Liver (tissue), 9 donors: ENCODE measurements around the gene SP4. TPM values are rescaled to one million over a fixed set of nuclear protein-coding genes. Genes with fewer than 3 reads are reported as not detected.

Source experiments
- DNase-seq: peaks from one replicate; pipeline ENCODE4 v3.0.0-alpha.2; 2017; ENCODE audit warnings: low spot score
- H3K27ac ChIP-seq, 2 donors: one replicate each; pipeline ENCODE4 v1.7.0; 2013; ENCODE audit warnings: inconsistent platforms in 2 of 2, low read length in 2 of 2, control low read depth in 1 of 2, low read depth in 1 of 2, mild to moderate bottlenecking in 1 of 2
- H3K27me3 ChIP-seq, 4 donors: one replicate each; pipeline versions ENCODE4 v1.6.1 to v1.7.0; 2013; ENCODE audit warnings: low read length in 3 of 4, inconsistent platforms in 1 of 4, mild to moderate bottlenecking in 1 of 4, moderate library complexity in 1 of 4; ENCODE audit not compliant: control insufficient read depth in 4 of 4, insufficient read depth in 4 of 4
- H3K36me3 ChIP-seq, 4 donors: one replicate each; pipeline versions ENCODE4 v1.6.1 to v1.7.0; 2013; ENCODE audit warnings: low read length in 3 of 4, mild to moderate bottlenecking in 3 of 4, low read depth in 1 of 4, moderate library complexity in 1 of 4; ENCODE audit not compliant: control insufficient read depth in 4 of 4, insufficient read depth in 3 of 4
- H3K4me1 ChIP-seq, 4 donors: one replicate each; pipeline versions ENCODE4 v1.6.1 to v1.7.0; 2013; ENCODE audit warnings: low read length in 3 of 4, mild to moderate bottlenecking in 3 of 4, moderate library complexity in 1 of 4; ENCODE audit not compliant: control insufficient read depth in 4 of 4, insufficient read depth in 4 of 4
- H3K4me3 ChIP-seq, 3 donors: one replicate each; pipeline versions ENCODE4 v1.6.1 to v1.7.0; 2013; ENCODE audit warnings: low read length in 3 of 3, control low read depth in 1 of 3, low read depth in 1 of 3, mild to moderate bottlenecking in 1 of 3
- H3K9ac ChIP-seq, 2 donors: one replicate each; pipeline ENCODE4 v1.7.0; 2013; ENCODE audit warnings: low read length in 2 of 2, mild to moderate bottlenecking in 2 of 2, moderate library complexity in 2 of 2, control low read depth in 1 of 2, low read depth in 1 of 2
- H3K9me3 ChIP-seq, 4 donors: one replicate each; pipeline versions ENCODE4 v1.6.1 to v1.7.0; 2013; ENCODE audit warnings: low read length in 3 of 4; ENCODE audit not compliant: control insufficient read depth in 4 of 4
- ATF3 ChIP-seq: IDR thresholded peaks from 2 replicates; pipeline ENCODE4 v1.6.1; 2016; ENCODE audit warnings: antibody characterized with exemption
- CTCF ChIP-seq: fragments of 150-350 bp; IDR thresholded peaks from 2 replicates; pipeline ENCODE4 v1.5.1; 2017; ENCODE audit warnings: improper control_type of control experiment, low read depth, low read length; ENCODE audit not compliant: missing input control
- EGR1 ChIP-seq, 2 donors: IDR thresholded peaks; 2 replicates each; pipeline ENCODE4 v1.6.1; 2016 to 2018; ENCODE audit warnings: antibody characterized with exemption in 2 of 2, low read depth in 2 of 2
- FOXA1 ChIP-seq: IDR thresholded peaks from 2 replicates; pipeline ENCODE4 v1.6.1; 2016; ENCODE audit warnings: antibody characterized with exemption
- FOXA2 ChIP-seq: IDR thresholded peaks from 2 replicates; pipeline ENCODE4 v1.6.1; 2016; ENCODE audit warnings: antibody characterized with exemption
- GABPA ChIP-seq, 2 donors: IDR thresholded peaks in 1 of 2; conservative IDR thresholded peaks in 1 of 2; 2 replicates each; pipeline ENCODE4 v1.6.1; 2016; ENCODE audit warnings: antibody characterized with exemption in 2 of 2, mild to moderate bottlenecking in 1 of 2, moderate library complexity in 1 of 2
- JUND ChIP-seq, 2 donors: IDR thresholded peaks; 2 replicates each; pipeline ENCODE4 v1.6.1; 2016; ENCODE audit warnings: antibody characterized with exemption in 2 of 2
- MAX ChIP-seq: IDR thresholded peaks from 2 replicates; pipeline ENCODE4 v1.6.1; 2016; ENCODE audit warnings: antibody characterized with exemption
- NR2F2 ChIP-seq: IDR thresholded peaks from 2 replicates; pipeline ENCODE4 v1.6.1; 2016; ENCODE audit warnings: antibody characterized with exemption
- REST ChIP-seq: IDR thresholded peaks from 2 replicates; pipeline ENCODE4 v1.6.1; 2016; ENCODE audit warnings: antibody characterized with exemption, mild to moderate bottlenecking
- RXRA ChIP-seq, 2 donors: IDR thresholded peaks; 2 replicates each; pipeline ENCODE4 v1.6.1; 2017 to 2018; ENCODE audit warnings: antibody characterized with exemption in 2 of 2, mild to moderate bottlenecking in 1 of 2
- SP1 ChIP-seq: IDR thresholded peaks from 2 replicates; pipeline ENCODE4 v1.6.1; 2018; ENCODE audit warnings: antibody characterized with exemption, mild to moderate bottlenecking
- YY1 ChIP-seq: IDR thresholded peaks from 2 replicates; pipeline ENCODE4 v1.6.1; 2016; ENCODE audit warnings: antibody characterized with exemption, mild to moderate bottlenecking
- ZBTB33 ChIP-seq: IDR thresholded peaks from 2 replicates; pipeline ENCODE4 v1.6.1; 2016; ENCODE audit warnings: antibody characterized with exemption
- polyA plus RNA-seq, 2 donors: library from polyadenylated mRNA; stranded (reverse) in 1 of 2; unstranded in 1 of 2; fragments of 200-250 nt in 1 of 2; fragments of >200 nt in 1 of 2; fragmentation: Nextera tagmentation in 1 of 2; extraction: Ambion mirVana in 1 of 2; gene quantifications; one replicate each; pipeline versions ENCODE4 v1.2.1 to v1.2.3, GENCODE V29; 2013 to 2015
- total RNA-seq, 2 donors: library from RNA; depleted of rRNA; stranded (reverse); fragments of >200 nt; gene quantifications; one replicate each; pipeline ENCODE4 v1.2.3, GENCODE V29; 2014
- donor health status: healthy.
- donor health status: healthy.
- donor health status: healthy.
- donor health status: healthy.
- donor health status: healthy.

SP4 gene
- total and polyA plus RNA-seq, 4 donors = 0.61 to 13.2 (median 6.7) TPM

- no peak overlapping the region for H3K9ac ChIP-seq
Measured at GRCh38 chr7:21422751-21423150, 5.1 kb upstream of the SP4 start.

More at GRCh38 chr7:21422751-21423150, 5.1 kb upstream of the SP4 start:
- Histone ChIP-seq H3K4me3 (no peak overlapping the region), H3K27me3 (no peaks in the 10 kb centered on the region), H3K9me3 (no peaks in the 10 kb centered on the region), H3K4me1 (peaks cover 0 to 7% (median 6%) of the 10 kb centered on the region in 4 donors), H3K36me3 (no peaks in the 10 kb centered on the region), H3K27ac (no peak overlapping the region)
- TF ChIP-seq JUND (IDR thresholded peaks at IDR 0.05) (no peak), GABPA (IDR thresholded peaks at IDR 0.05 in 1 of 2, conservative IDR thresholded peaks at IDR 0.05 in 1 of 2) (no peak), MAX (no peak), YY1 (no peak), ZBTB33 (no peak), NR2F2 (no peak), REST (no peak), ATF3 (no peak), SP1 (no peak), FOXA1 (no peak), CTCF (no peak), EGR1 (IDR thresholded peaks at IDR 0.05; ENCODE audit: low read depth in 2 of 2) (no peak), FOXA2 (no peak), RXRA (IDR thresholded peaks at IDR 0.05) (no peak)
- DNase-seq = no peak
